LNCaP clone FGC (cell line): ENCODE results near the gene LGI1.

Experiments
- DNase-seq: peaks from one replicate; pipeline ENCODE4 v3.0.0-alpha.2; 2011; ENCODE audit warnings: low read depth
- H3K4me3 ChIP-seq: 2 replicates; pipeline ENCODE4 v1.5.1; 2011; ENCODE audit warnings: mild to moderate bottlenecking, low read depth, low read length, control low read depth
- CTCF ChIP-seq: IDR thresholded peaks from 2 replicates; pipeline ENCODE4 v1.5.1; 2012; ENCODE audit warnings: mild to moderate bottlenecking; ENCODE audit not compliant: control insufficient read depth, insufficient read depth; ENCODE audit errors: extremely low read depth

The LGI1 gene

GRCh38 chr10:93773120-93773519 lies 15.4 kb downstream of the LGI1 start:
- DNase-seq, result no peak
- no peak overlapping the region for H3K4me3 ChIP-seq
- TF ChIP-seq CTCF, result no peak

GRCh38 chr10:93773705-93774104 lies 16.0 kb downstream of the LGI1 start:
- no peak for TF ChIP-seq CTCF
- no peak overlapping the region for H3K4me3 ChIP-seq
- no peak for DNase-seq

- no peak for DNase-seq
Observed at GRCh38 chr10:93775356-93775755, 17.6 kb downstream of the LGI1 start.

GRCh38 chr10:93777092-93777491 lies 19.4 kb downstream of the LGI1 start:
- DNase-seq, result no peak
- TF ChIP-seq CTCF, result no peak
- H3K4me3 ChIP-seq, result no peak overlapping the region

More at GRCh38 chr10:93775356-93775755, 17.6 kb downstream of the LGI1 start:
- H3K4me3 ChIP-seq, result no peak overlapping the region
- TF ChIP-seq CTCF, result 0 out of 2 replicates have a peak, but pooled peaks have one; percentile 10

GRCh38 chr10:93784059-93784458 lies 26.3 kb downstream of the LGI1 start:
- no peak overlapping the region for H3K4me3 ChIP-seq
- no peak for DNase-seq
- no peak for TF ChIP-seq CTCF

- H3K4me3 ChIP-seq, result no peak overlapping the region
- TF ChIP-seq CTCF, result no peak
Observed at GRCh38 chr10:93788413-93789208, 30.9 kb downstream of the LGI1 start.

GRCh38 chr10:93790439-93790838 lies 32.7 kb downstream of the LGI1 start:
- no peak overlapping the region for H3K4me3 ChIP-seq
- no peak for DNase-seq
- TF ChIP-seq CTCF, result no peak

More at GRCh38 chr10:93788413-93789208, 30.9 kb downstream of the LGI1 start:
- no peak for DNase-seq
